RWPE1 (cell line): ENCODE measurements around the gene BRD3.

Experiments
- CTCF ChIA-PET: fragments of 350-600 bp; sonication (Branson Sonifier 250); formaldehyde crosslinking; extraction: SDS; loops from one replicate; lab custom pipeline; 2021; lab: Yijun Ruan, JAX
- POLR2A ChIA-PET: fragments of 400-600 bp; formaldehyde crosslinking; extraction: SDS; loops from one replicate; lab custom pipeline; 2020; ENCODE audit warnings: antibody characterized with exemption; ENCODE audit not compliant: low non-redundant PET; lab: Yijun Ruan, JAX
- DNase-seq: peaks from one replicate; pipeline ENCODE4 v3.0.0; 2012; ENCODE audit warnings: low spot score
- H3K27ac ChIP-seq: fragments of 450-650 bp; 2 replicates; pipeline ENCODE4 v1.5.1; 2017
- TF ChIP-seq, protein P1 (sequence below): fragments of 450-650 bp; conservative IDR thresholded peaks from 2 replicates; pipeline ENCODE4 v1.5.1; 2017; ENCODE audit warnings: low read depth, mild to moderate bottlenecking

The BRD3 gene

DNA sequence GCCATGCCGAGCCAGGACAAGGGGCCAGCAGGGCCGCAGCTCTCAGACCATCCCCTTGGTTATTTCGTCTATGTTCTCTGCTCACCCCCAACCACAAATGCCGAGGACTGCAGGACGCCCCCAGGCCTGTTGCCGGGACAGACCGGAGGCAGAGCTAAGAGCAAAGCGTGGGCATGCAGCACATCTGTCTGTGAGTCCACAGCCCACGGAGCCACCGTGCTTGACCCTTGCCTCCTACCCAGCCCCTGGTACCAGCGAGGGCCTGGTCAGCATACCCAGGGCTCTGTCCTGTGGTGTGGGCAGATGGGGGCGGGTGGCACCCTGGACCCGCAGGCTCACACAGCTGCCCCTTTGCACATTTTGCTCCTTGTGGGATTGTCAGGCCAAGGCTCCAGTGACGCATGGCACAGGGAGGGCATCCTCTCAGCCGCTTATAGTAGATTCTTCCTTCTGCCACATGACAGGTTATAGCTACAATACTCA, 4.7 kb downstream of the BRD3 start:
- peak overlapping the region; percentile 96 for H3K27ac ChIP-seq
- POLR2A ChIA-PET, result no interaction called here
- TF ChIP-seq, protein P1, sequence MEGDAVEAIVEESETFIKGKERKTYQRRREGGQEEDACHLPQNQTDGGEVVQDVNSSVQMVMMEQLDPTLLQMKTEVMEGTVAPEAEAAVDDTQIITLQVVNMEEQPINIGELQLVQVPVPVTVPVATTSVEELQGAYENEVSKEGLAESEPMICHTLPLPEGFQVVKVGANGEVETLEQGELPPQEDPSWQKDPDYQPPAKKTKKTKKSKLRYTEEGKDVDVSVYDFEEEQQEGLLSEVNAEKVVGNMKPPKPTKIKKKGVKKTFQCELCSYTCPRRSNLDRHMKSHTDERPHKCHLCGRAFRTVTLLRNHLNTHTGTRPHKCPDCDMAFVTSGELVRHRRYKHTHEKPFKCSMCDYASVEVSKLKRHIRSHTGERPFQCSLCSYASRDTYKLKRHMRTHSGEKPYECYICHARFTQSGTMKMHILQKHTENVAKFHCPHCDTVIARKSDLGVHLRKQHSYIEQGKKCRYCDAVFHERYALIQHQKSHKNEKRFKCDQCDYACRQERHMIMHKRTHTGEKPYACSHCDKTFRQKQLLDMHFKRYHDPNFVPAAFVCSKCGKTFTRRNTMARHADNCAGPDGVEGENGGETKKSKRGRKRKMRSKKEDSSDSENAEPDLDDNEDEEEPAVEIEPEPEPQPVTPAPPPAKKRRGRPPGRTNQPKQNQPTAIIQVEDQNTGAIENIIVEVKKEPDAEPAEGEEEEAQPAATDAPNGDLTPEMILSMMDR, result no peak
- CTCF ChIA-PET, result no interaction called here
- DNase-seq, result no peak

GRCh38 chr9:134062461-134063087, 5.3 kb downstream of the BRD3 start:
- ChIA-PET CTCF (no interaction called here), POLR2A (no interaction called here)
- no peak for DNase-seq
- TF ChIP-seq, protein P1, result no peak
- peak overlapping the region; percentile 96 for H3K27ac ChIP-seq

- ChIA-PET CTCF (interaction anchor here (0.5 kb wide), 1 partner anchor 29 kb away, joined by 3 read pairs; no protein-coding TSS in a partner anchor), POLR2A (no interaction called here)
- DNase-seq, result no peak
- H3K27ac ChIP-seq, result peak overlapping the region; percentile 96
- TF ChIP-seq, protein P1, result no peak
Observed at GRCh38 chr9:134061688-134062371, 6.0 kb downstream of the BRD3 start.

DNA sequence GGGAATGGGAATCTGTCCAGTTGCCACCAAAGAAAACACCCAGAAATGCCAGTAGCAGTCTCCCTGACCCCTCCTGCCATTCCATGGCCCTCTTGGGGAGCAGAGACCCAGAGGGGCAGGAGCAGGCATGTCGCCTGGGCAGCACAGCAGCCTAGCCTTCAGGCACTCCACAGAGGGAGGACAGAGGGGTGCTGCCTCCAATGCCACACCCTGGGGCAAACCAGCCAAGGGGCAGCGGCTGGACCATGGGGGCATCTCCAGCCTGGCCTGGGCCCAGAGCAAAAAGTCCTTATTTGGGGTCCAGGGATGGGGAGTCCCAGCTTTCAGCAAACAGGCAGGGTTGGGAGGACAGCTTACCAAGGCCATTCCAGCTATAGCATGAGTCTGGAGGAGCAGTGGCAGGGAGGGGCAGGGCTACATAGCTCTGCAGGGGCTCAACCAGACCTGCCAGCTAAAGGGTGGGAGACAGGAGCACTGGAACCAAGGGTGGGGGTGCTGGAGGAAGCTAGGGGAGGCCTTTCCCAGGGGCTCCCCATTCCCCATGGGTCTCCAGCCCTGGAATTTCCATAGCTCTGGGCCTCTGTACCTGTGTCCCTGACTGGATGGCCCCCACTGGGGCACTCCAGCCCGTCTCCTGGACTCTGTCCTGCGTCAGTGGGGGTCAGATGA, 6.7 kb downstream of the BRD3 start:
- TF ChIP-seq, protein P1, result no peak
- DNase-seq, result no peak
- ChIA-PET POLR2A (no interaction called here), CTCF (interaction anchor here (0.5 to 0.6 kb wide), 3 partner anchors 10 to 103 kb away, joined by 3 to 4 read pairs (median 4); partner anchors contain the start of gene RNU6ATAC)
- H3K27ac ChIP-seq, result peak overlapping the region; percentile 96

GRCh38 chr9:134060546-134060945, 7.3 kb downstream of the BRD3 start:
- CTCF ChIA-PET, result interaction anchor here (0.5 to 0.6 kb wide), 2 partner anchors 9 to 104 kb away, joined by 4 read pairs; partner anchors contain the start of gene RNU6ATAC
- no peak for DNase-seq
- peak overlapping the region; percentile 96 for H3K27ac ChIP-seq
- POLR2A ChIA-PET, result no interaction called here
- TF ChIP-seq, protein P1, result no peak

DNA sequence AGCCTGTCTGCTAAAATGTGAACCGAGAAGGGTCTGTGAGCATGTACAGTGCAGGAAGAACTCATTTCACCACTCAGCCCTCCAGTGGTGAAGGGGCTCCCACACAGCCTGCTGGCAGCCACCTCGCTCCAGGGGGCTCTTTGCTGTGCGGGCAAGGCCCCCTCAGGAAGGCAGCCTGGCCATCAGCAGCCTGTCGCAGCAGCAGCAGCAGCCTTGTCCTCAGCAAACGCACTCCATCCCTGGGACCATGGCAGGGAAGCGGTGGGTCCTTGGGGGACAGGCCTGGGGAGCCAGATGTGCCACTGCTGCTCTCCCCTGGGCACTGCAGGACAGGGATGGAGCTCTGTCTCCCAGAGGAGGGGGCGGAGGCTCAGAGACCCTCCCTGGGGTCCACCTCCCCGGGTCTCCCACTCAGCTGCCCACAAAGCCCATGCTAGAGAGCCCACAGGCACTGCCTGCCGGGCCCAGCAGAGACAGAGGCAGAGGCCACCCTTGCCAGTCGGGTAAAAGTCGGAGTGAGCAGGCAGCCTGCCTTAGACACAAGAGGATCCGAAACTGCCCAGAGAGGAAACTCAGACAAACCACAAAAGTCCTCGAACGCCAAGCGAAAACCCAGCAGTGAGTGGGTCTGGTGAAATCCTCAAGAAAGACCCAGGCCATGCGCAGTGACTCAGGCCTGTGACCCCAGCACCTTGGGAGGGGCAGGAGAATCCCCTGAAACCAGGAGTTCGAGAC, 8.0 kb downstream of the BRD3 start:
- peak overlapping the region; percentile 96 for H3K27ac ChIP-seq
- ChIA-PET CTCF (no interaction called here), POLR2A (no interaction called here)
- TF ChIP-seq, protein P1, result no peak
- no peak for DNase-seq
